Measurements from ENCODE around the gene AK8. TPM values are rescaled to one million over a fixed set of nuclear protein-coding genes. Genes with fewer than 3 reads are reported as not detected.

The AK8 gene
- total RNA-seq, 1 experiment from 2014 or later = 0.42 TPM

DNA sequence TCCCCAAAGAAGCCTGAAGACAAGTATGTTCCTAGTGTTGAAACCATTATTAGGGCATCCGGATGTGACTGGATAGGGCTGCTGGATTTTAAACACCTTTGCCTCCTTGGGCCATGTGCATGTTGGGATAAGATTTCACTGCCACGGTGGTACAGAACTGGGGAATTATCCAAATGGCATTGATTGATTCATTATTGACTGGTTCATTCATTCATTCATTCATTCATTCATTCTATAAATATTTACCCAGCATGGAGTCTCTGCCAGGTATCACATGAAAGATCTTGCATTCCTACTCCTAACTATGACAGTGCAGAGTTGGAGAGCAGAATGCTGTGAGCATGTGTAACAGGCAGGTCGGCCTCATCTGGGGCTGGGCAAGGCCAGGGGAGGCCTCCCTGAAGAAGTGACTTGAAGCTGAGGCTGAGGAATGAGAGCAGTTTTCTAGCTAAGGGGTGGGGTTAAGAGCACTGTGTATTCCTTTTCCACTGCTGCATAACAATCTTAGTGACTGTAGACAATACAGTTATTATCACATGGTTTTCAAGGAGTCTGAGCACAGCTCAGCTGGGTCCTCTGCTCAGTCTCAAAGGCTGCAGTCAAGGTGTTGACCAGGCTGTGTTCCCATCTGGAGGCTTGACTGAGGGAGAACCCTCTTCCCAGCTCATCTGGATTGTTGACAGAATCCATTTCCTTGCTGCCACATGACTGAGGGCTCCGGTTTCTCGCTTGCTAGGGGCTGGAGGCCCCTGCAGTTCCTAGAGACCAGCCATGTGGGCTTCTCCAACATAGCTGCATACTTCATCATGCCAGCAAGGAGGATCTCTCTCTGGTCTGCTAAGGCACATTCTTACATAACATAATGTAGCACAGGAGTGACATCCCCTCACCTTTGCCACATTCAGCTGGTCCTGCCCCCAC lies 35.7 kb downstream of the AK8 start:
- intact Hi-C loops (cut with micrococcal nuclease) = no loop called here

DNA sequence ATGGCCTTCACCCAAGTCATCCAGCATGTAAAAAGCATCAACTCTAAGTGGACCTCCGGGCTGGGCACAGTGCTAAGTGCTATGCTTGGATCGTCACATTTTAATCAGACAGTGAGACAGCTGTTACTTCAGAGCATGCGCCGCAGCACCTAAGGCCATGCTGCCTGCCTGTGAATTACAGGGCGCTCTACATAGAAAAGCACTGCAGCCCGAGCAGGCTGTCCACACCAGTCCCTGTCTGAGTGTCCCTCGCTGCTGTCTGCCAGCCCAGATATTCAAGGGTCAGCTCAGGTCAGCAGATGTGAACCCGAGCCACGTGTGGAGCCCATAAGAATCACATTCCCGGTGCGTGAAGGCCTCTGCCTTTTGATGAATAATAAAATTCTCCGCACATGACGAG lies 37.1 kb downstream of the AK8 start:
- TF ChIP-seq, protein P1, sequence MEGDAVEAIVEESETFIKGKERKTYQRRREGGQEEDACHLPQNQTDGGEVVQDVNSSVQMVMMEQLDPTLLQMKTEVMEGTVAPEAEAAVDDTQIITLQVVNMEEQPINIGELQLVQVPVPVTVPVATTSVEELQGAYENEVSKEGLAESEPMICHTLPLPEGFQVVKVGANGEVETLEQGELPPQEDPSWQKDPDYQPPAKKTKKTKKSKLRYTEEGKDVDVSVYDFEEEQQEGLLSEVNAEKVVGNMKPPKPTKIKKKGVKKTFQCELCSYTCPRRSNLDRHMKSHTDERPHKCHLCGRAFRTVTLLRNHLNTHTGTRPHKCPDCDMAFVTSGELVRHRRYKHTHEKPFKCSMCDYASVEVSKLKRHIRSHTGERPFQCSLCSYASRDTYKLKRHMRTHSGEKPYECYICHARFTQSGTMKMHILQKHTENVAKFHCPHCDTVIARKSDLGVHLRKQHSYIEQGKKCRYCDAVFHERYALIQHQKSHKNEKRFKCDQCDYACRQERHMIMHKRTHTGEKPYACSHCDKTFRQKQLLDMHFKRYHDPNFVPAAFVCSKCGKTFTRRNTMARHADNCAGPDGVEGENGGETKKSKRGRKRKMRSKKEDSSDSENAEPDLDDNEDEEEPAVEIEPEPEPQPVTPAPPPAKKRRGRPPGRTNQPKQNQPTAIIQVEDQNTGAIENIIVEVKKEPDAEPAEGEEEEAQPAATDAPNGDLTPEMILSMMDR (IDR thresholded peaks at IDR 0.05; ENCODE audit: unreplicated experiment) = no peak

More for the DNA sequence above, 35.7 kb downstream of the AK8 start:
- Mint-ChIP-seq H3K36me3 (ENCODE audit: insufficient read depth, unreplicated experiment) (no peaks in the 10 kb centered on the region), H3K4me3 (ENCODE audit: unreplicated experiment) (no peak overlapping the region), H3K27ac (ENCODE audit: low read depth, unreplicated experiment) (no peak overlapping the region), H3K27me3 (ENCODE audit: insufficient read depth, unreplicated experiment) (peaks cover 8% of the 10 kb centered on the region), H3K9me3 (ENCODE audit: unreplicated experiment) (no peaks in the 10 kb centered on the region), H3K4me1 (ENCODE audit: insufficient read depth, unreplicated experiment) (no peaks in the 10 kb centered on the region)
- no peak for DNase-seq (ENCODE audit: unreplicated experiment)
- TF ChIP-seq, protein P1 (IDR thresholded peaks at IDR 0.05; ENCODE audit: unreplicated experiment) = no peak
- POLR2A ChIA-PET = no interaction called here
- CTCF ChIA-PET = interaction anchor here (0.6 to 0.8 kb wide), 2 partner anchors 430 to 1627 kb away, joined by 3 to 4 read pairs; no protein-coding TSS in a partner anchor
- no TSS peak for BruUV-seq (replicated peaks)

DNA sequence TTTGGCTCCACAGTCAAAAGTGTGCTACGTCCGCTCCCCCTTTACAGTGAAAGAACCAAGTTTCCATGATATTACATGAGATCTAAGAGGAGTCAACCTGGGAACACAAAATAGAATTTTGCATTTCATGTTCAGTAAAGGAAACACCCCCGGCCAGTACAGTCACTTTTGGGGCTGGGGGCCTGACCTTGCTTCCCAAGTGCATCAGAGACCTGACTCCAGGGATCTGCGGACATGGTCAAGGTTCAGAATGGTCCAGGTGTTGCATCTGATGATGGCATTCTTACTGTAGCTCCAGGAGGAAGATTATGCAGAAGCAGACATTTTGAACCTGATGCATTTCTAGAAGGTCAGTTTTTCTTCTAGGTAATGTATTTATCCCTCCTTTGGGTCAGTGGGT lies 39.8 kb downstream of the AK8 start:
- Mint-ChIP-seq H3K27me3 (ENCODE audit: insufficient read depth, unreplicated experiment) (peaks cover 14% of the 10 kb centered on the region), H3K4me1 (ENCODE audit: insufficient read depth, unreplicated experiment) (no peaks in the 10 kb centered on the region), H3K27ac (ENCODE audit: low read depth, unreplicated experiment) (no peak overlapping the region), H3K4me3 (ENCODE audit: unreplicated experiment) (no peak overlapping the region), H3K36me3 (ENCODE audit: insufficient read depth, unreplicated experiment) (no peaks in the 10 kb centered on the region), H3K9me3 (ENCODE audit: unreplicated experiment) (no peaks in the 10 kb centered on the region)
- BruUV-seq (replicated peaks) = no TSS peak
- no peak for DNase-seq (ENCODE audit: unreplicated experiment)
- intact Hi-C loops (cut with micrococcal nuclease) = no loop called here
- ChIA-PET POLR2A (no interaction called here), CTCF (interaction anchor here (0.6 kb wide), 1 partner anchor 390 kb away, joined by 3 read pairs; no protein-coding TSS in a partner anchor)
- TF ChIP-seq, protein P1 (IDR thresholded peaks at IDR 0.05; ENCODE audit: unreplicated experiment) = no peak

More for the DNA sequence above, 37.1 kb downstream of the AK8 start:
- ChIA-PET CTCF (interaction anchor here (0.6 to 0.7 kb wide), 2 partner anchors 26 to 333 kb away, joined by 3 read pairs; no protein-coding TSS in a partner anchor), POLR2A (no interaction called here)
- H3K36me3 Mint-ChIP-seq (ENCODE audit: insufficient read depth, unreplicated experiment) = no peaks in the 10 kb centered on the region
- BruUV-seq (replicated peaks) = no TSS peak
- H3K27me3 Mint-ChIP-seq (ENCODE audit: insufficient read depth, unreplicated experiment) = peaks cover 14% of the 10 kb centered on the region
- H3K4me3 Mint-ChIP-seq (ENCODE audit: unreplicated experiment) = no peak overlapping the region
- H3K27ac Mint-ChIP-seq (ENCODE audit: low read depth, unreplicated experiment) = no peak overlapping the region
- DNase-seq (ENCODE audit: unreplicated experiment) = no peak
- H3K9me3 Mint-ChIP-seq (ENCODE audit: unreplicated experiment) = no peaks in the 10 kb centered on the region
- H3K4me1 Mint-ChIP-seq (ENCODE audit: insufficient read depth, unreplicated experiment) = no peaks in the 10 kb centered on the region
- intact Hi-C loops (cut with micrococcal nuclease) = no loop called here

DNA sequence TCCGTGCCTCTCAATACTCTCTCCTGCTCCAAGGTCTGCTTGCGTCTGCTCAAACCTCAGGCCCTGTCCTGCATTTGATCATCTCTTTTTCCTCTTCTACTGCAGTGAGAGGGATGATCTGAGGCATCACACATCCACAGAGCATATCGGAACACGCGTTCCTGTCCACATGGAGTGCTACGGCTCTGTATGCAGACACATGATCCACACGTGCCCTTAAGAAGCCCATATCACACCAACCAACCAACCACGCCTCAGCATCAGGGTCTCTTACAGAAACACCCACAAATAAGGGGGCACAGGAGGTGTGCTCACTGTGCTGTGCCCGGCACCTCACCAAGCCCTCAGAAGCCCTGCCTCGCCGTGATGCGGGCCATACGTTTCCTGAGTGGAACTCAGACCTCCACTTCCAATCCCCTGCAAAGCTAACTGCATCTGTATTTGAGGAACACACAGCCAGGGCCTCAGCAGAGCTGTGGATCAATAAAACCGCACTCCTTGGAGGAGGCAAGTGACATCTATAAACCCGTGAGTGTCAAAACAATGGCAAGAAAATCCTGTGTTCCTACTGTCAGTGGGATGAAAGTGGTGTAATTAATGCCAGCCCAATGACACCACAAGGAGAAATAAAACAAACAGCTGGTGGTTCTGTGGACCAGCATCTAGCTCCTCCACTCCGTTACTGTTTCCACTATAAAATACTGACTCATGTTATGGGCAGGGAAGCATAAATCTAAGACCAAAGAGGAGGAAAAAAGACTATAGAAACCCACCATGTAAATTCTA lies 40.4 kb downstream of the AK8 start:
- no TSS peak for BruUV-seq (replicated peaks)

More for the DNA sequence above, 40.4 kb downstream of the AK8 start:
- Mint-ChIP-seq H3K4me1 (ENCODE audit: insufficient read depth, unreplicated experiment) (no peaks in the 10 kb centered on the region), H3K27ac (ENCODE audit: low read depth, unreplicated experiment) (no peak overlapping the region), H3K9me3 (ENCODE audit: unreplicated experiment) (no peaks in the 10 kb centered on the region), H3K36me3 (ENCODE audit: insufficient read depth, unreplicated experiment) (no peaks in the 10 kb centered on the region), H3K27me3 (ENCODE audit: insufficient read depth, unreplicated experiment) (peaks cover 14% of the 10 kb centered on the region), H3K4me3 (ENCODE audit: unreplicated experiment) (no peak overlapping the region)
- DNase-seq (ENCODE audit: unreplicated experiment) = no peak
- TF ChIP-seq, protein P1 (IDR thresholded peaks at IDR 0.05; ENCODE audit: unreplicated experiment) = no peak
- CTCF ChIA-PET = no interaction called here
- intact Hi-C loops (cut with micrococcal nuclease) = no loop called here
- POLR2A ChIA-PET = no interaction called here
